GM10248 (cell line): ENCODE results near the gene SIN3B.
"Not testable (repeated sequence)": the region's sequence is repeated elsewhere in the genome, so short reads cannot be mapped to it uniquely, and the experiment has no call there.

Source experiments
- CTCF ChIA-PET: fragments of 300-600 bp; sonication (Branson Sonifier 250); formaldehyde crosslinking; extraction: SDS; loops from one replicate; lab custom pipeline; 2021; ENCODE audit warnings: antibody characterized with exemption; lab: Yijun Ruan, JAX
- POLR2A ChIA-PET: fragments of 350-650 bp; sonication (Branson Sonifier 250); formaldehyde crosslinking; extraction: SDS; loops from one replicate; lab custom pipeline; 2020; ENCODE audit warnings: antibody characterized with exemption; lab: Yijun Ruan, JAX
- DNase-seq: peaks from one replicate; pipeline ENCODE4 v3.0.0; 2012; ENCODE audit errors: extremely low spot score
- TF ChIP-seq, protein P1 (sequence below): IDR thresholded peaks from 2 replicates; pipeline ENCODE4 v1.5.1; 2012; ENCODE audit warnings: mild to moderate bottlenecking, low read depth; ENCODE audit errors: extremely low read depth, missing control alignments, control extremely low read depth

The SIN3B gene

DNA sequence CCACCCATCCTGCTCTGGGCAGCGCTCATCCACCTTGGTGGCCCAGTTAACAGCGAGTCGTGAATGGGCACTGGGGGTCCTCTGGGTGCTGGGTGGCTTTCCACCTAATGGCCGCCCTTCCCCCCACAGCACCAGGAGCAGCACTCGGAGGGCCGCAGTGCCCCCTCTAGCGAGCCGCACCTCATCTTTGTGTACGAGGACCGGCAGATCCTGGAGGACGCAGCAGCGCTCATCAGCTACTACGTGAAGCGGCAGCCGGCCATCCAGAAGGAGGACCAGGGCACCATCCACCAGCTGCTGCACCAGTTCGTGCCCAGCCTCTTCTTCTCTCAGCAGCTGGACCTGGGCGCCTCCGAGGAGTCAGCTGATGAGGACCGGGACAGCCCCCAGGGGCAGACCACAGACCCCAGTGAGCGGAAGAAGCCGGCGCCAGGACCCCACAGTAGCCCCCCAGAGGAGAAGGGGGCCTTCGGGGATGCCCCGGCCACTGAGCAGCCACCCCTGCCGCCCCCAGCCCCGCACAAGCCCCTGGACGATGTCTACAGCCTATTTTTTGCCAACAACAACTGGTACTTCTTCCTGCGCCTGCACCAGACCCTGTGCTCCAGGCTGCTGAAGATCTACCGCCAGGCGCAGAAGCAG lies 40.3 kb downstream of the SIN3B start:
- TF ChIP-seq, protein P1, sequence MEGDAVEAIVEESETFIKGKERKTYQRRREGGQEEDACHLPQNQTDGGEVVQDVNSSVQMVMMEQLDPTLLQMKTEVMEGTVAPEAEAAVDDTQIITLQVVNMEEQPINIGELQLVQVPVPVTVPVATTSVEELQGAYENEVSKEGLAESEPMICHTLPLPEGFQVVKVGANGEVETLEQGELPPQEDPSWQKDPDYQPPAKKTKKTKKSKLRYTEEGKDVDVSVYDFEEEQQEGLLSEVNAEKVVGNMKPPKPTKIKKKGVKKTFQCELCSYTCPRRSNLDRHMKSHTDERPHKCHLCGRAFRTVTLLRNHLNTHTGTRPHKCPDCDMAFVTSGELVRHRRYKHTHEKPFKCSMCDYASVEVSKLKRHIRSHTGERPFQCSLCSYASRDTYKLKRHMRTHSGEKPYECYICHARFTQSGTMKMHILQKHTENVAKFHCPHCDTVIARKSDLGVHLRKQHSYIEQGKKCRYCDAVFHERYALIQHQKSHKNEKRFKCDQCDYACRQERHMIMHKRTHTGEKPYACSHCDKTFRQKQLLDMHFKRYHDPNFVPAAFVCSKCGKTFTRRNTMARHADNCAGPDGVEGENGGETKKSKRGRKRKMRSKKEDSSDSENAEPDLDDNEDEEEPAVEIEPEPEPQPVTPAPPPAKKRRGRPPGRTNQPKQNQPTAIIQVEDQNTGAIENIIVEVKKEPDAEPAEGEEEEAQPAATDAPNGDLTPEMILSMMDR, result no peak
- ChIA-PET POLR2A (no interaction called here), CTCF (interaction anchor here (1.3 kb wide), 1 partner anchor 11 kb away, joined by 3 read pairs; no protein-coding TSS in a partner anchor)
- no peak for DNase-seq

DNA sequence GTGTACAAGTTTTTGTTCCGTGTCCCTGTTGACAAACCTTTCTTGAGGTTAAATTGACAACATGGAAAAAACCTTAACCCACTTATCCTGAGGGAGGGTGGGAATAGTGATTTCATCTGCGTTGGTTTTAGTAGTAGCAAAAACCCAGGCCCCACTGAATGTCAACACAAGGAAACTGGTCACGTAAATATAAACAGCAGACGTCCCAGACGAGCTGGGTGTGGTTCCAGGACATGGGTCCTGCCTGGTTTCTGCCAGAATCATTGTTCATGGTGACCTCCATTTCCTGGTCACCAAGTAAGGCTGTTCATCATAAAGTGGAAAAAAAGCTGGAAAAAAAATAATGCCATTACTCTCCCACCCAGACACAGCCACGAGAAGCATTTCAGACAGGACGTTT lies 42.7 kb downstream of the SIN3B start:
- ChIA-PET POLR2A (no interaction called here), CTCF (interaction anchor here (1.6 kb wide), 1 partner anchor 93 kb away, joined by 3 read pairs; no protein-coding TSS in a partner anchor)
- no peak for DNase-seq
- TF ChIP-seq, protein P1, result no peak

DNA sequence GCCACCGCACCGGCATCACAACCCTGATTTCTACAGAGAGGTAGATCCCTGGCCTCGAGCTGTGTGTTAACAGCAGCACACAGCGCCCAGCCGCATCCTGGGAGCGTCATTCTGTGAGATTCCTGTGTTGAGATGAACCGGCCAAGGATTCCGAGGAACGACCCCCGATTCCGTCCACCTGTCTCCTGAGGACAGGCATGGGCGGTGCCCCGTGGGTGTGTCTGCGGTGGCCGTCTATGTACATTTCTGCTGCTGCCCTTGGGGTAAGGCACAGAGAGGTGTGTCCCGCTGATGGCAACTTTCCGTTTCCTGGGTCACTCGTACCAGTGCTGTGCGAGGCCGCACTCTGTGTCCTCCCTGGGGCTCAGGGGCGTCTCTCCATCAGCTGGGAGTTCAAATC lies 43.5 kb downstream of the SIN3B start:
- DNase-seq, result no peak
- CTCF ChIA-PET, result interaction anchor here (0.7 to 1.6 kb wide), 2 partner anchors 10 to 94 kb away, joined by 3 read pairs; no protein-coding TSS in a partner anchor
- POLR2A ChIA-PET, result no interaction called here
- TF ChIP-seq, protein P1, result no peak

DNA sequence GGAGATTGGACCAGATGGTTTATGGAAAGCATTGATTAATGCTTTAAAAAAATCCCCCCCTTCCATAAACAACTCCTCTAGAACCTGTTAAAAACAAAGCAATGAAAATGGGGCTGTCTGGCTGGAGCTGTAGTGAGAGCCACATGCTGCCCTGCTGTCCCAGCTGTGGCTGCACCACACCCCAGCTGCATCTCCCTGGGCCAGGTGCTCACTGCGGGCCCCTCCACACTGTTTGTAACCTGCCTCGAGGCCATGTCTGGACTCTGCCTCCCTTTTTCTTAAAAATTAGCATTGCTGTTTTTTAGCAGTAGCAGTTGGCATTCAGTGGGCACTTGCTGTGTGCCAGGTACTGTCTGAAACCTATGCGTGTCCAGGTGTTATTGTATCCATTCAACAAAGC lies 44.4 kb downstream of the SIN3B start:
- POLR2A ChIA-PET, result no interaction called here
- TF ChIP-seq, protein P1, result no peak
- no peak for DNase-seq
- CTCF ChIA-PET, result interaction anchor here (0.7 kb wide), 1 partner anchor 11 kb away, joined by 3 read pairs; no protein-coding TSS in a partner anchor

DNA sequence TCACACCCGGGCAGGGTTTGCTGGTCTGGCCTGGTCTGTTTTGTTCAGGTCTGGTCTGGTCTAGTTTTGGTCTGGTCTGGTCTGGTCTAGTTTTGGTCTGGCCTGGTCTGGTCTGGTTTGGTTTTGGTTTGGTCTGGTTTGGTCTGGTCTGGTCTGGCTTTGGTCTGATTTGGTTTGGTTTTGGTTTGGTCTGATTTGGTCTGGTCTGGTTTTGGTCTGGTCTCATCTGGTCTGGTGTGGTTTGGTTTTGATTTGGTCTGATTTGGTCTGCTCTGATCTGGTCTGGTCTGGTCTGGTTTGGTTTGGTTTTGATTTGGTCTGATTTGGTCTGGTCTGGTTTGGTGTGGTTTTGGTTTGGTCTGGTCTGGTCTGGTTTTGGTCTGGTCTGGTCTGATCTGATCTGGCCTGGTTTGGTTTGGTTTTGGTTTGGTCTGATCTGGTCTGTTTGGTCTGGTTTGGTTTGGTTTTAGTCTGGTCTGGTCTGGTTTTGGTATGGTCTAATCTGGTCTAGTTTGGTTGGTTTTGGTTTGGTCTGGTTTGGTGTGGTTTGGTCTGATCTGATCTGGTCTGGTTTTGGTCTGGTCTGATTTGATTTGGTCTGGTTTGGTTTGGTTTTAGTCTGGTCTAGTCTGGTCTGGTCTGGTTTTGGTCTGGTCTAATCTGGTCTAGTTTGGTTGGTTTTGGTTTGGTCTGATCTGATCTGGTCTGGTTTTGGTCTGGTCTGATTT lies 45.2 kb downstream of the SIN3B start:
- no peak for DNase-seq
- TF ChIP-seq, protein P1, result no peak
- ChIA-PET CTCF (no interaction called here), POLR2A (no interaction called here)

DNA sequence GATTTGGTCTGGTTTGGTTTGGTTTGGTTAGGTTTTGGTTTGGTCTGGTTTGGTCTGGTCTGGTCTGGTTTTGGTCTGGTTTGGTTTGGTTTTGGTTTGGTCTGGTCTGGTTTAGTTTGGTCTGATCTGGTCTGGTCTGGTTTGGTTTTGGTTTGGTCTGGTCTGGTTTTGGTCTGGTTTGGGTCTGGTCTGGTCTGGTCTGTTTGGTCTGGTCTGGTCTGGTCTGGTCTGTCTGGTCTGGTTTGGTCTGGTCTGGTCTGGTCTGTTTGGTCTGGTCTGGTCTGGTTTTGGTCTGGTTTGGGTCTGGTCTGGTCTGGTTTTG lies 45.7 kb downstream of the SIN3B start:
- DNase-seq, CTCF ChIA-PET, POLR2A ChIA-PET: not testable (repeated sequence)
